HG03108 (cell line): ENCODE results near the gene SLC12A3.

Source experiments
- ATAC-seq: cut with Tn5 transposase; IDR thresholded peaks from one replicate; pipeline ENCODE4 v1.9.1; 2021; ENCODE audit warnings: moderate library complexity; ENCODE audit not compliant: unreplicated experiment

SLC12A3 gene

GRCh38 chr16:56848029-56848936 lies 16.7 kb upstream of the SLC12A3 start:
- ATAC-seq: no peak

- no peak for ATAC-seq
These were observed 15.9 kb upstream of the SLC12A3 start for GRCh38 chr16:56848955-56849689.

GRCh38 chr16:56849690-56850680 lies 15.0 kb upstream of the SLC12A3 start:
- ATAC-seq: no peak

- ATAC-seq: no peak
These were observed 13.2 kb upstream of the SLC12A3 start for GRCh38 chr16:56851671-56852400.

GRCh38 chr16:56852401-56852730 lies 12.6 kb upstream of the SLC12A3 start:
- no peak for ATAC-seq

GRCh38 chr16:56852968-56853367 lies 12.0 kb upstream of the SLC12A3 start:
- no peak for ATAC-seq

- no peak for ATAC-seq
These were observed 9.8 kb upstream of the SLC12A3 start for GRCh38 chr16:56855201-56855600.

- ATAC-seq: no peak
These were observed 9.1 kb upstream of the SLC12A3 start for GRCh38 chr16:56855946-56856345.

- ATAC-seq: no peak
These were observed 8.0 kb upstream of the SLC12A3 start for GRCh38 chr16:56856876-56857447.

- no peak for ATAC-seq
These were observed 6.6 kb upstream of the SLC12A3 start for GRCh38 chr16:56858374-56858773.

- ATAC-seq: no peak
These were observed 5.4 kb upstream of the SLC12A3 start for GRCh38 chr16:56859636-56860035.

- peak; percentile 80 for ATAC-seq
These were observed 4.6 kb upstream of the SLC12A3 start for GRCh38 chr16:56860226-56861020.

GRCh38 chr16:56861092-56861610 lies 3.9 kb upstream of the SLC12A3 start:
- no peak for ATAC-seq

- ATAC-seq: no peak
These were observed 3.3 kb upstream of the SLC12A3 start for GRCh38 chr16:56861756-56862155.

GRCh38 chr16:56862776-56863175 lies 2.2 kb upstream of the SLC12A3 start:
- ATAC-seq: no peak

- ATAC-seq: no peak
These were observed 521 bp downstream of the SLC12A3 start for GRCh38 chr16:56865394-56866062.

GRCh38 chr16:56866955-56867830 lies 2.2 kb downstream of the SLC12A3 start:
- no peak for ATAC-seq
